Thyroid gland (tissue), 4 donors: Measurements from ENCODE around the gene CA4. TPM values are rescaled to one million over a fixed set of nuclear protein-coding genes. Genes with fewer than 3 reads are reported as not detected.

Source experiments
- DNase-seq, 2 donors: peaks; one replicate each; pipeline ENCODE4 v3.0.0-alpha.2; 2019
- H3K27ac ChIP-seq, 3 donors: fragments of 200-600 bp; sonication (generic); 1 replicate in 2 of 3; 2 replicates in 1 of 3; pipeline ENCODE4 v1.5.1; 2016 to 2019; ENCODE audit warnings: mild to moderate bottlenecking in 1 of 3, moderate library complexity in 1 of 3
- H3K27me3 ChIP-seq: fragments of 200-600 bp; sonication (generic); one replicate; pipeline ENCODE4 v1.5.1; 2019
- H3K36me3 ChIP-seq, 2 donors: fragments of 200-600 bp; sonication (generic); one replicate each; pipeline ENCODE4 v1.5.1; 2016 to 2019
- H3K4me1 ChIP-seq, 2 donors: fragments of 200-600 bp; sonication (generic); one replicate each; pipeline ENCODE4 v1.5.1; 2017 to 2019
- H3K4me3 ChIP-seq, 3 donors: fragments of 200-600 bp; sonication (generic); replicated peaks in 1 of 3; 1 replicate in 2 of 3; 2 replicates in 1 of 3; pipeline ENCODE4 v1.5.1; 2016; ENCODE audit warnings: mild to moderate bottlenecking in 1 of 3
- H3K9me3 ChIP-seq: fragments of 200-600 bp; sonication (generic); one replicate; pipeline ENCODE4 v1.5.1; 2017
- POLR2A ChIP-seq, 2 donors: fragments of 450-650 bp; IDR thresholded peaks; one replicate each; pipeline ENCODE4 v1.6.1; 2017; ENCODE audit warnings: antibody characterized with exemption in 2 of 2, mild to moderate bottlenecking in 2 of 2, moderate library complexity in 1 of 2
- WGBS, 2 donors: methylation state at CpG; one replicate each; pipeline ENCODE4 v1.1.5; 2017; 5-methylcytosine and 5-hydroxymethylcytosine counted together
- intact Hi-C: fragments of 100-400 bp; cut with DNase I; formaldehyde crosslinking; loops from one replicate; pipeline ENCODE4 v1.15.1; 2023
- total RNA-seq, 4 donors: library from RNA; depleted of rRNA; stranded (reverse); fragments of >200 nt; gene quantifications; one replicate each; pipeline ENCODE4 v1.2.3, GENCODE V29; 2016
- TF ChIP-seq, protein P1 (sequence below), 6 experiments: fragments of 200-600 bp in 3 of 6; fragments of 450-650 bp in 3 of 6; sonication (generic) in 3 of 6; IDR thresholded peaks; one replicate each; pipeline ENCODE4 v1.5.1; 2016 to 2019; ENCODE audit warnings: antibody characterized with exemption in 6 of 6, mild to moderate bottlenecking in 2 of 6, inconsistent platforms in 1 of 6, moderate library complexity in 1 of 6

The CA4 gene
- total RNA-seq, 4 donors from 2014 or later, result 22.7 to 56.5 (median 26.3) TPM

DNA sequence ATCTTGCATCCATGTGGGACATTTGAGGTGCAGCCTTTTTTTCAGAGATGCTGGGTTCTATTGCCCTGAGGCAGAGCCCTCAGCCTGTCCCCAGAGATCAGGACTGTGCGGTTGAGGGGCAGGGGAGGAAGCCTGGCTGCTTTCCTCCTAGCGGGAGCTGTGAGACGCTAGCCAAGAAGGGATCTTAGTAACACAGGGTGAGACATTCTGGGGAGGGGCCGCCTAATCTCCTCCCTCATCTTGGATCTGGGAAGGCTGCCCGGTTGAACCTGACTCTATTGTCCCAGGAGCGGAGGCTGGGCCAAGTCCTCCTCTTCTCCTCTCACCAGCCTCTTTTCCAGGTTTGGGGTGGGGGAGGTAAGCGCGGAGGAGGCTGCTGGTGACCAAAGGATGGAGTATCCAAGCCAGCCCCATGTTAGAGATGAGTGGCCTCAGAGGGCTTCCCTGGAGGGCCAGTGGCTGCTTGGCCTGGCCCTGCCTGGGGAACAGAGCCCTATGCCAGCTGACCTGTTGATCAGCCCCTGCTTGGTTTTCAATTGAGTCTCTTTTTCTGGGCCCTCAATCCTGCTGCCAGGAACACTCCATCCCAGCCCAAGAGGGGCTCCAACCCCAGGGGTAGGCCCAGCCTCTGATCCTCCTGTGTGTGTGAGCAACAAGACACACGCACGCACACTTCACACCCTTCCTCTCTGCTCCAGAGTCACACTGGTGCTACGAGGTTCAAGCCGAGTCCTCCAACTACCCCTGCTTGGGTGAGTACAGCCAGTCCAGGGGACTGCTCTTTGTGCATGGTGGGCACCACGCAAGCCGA is 5.0 kb downstream of the CA4 start:
- DNase-seq, result no peak
- WGBS, 2 donors, result 56% methylated on average over 9 to 14 of the region's 14 CpGs
- peak overlapping the region in 1 of 3 donors; percentile 33 for H3K27ac ChIP-seq
- peaks cover 13% of the 10 kb centered on the region for H3K27me3 ChIP-seq
- intact Hi-C loops, result no loop called here
- no peaks in the 10 kb centered on the region for H3K9me3 ChIP-seq
- H3K36me3 ChIP-seq, result no peaks in the 10 kb centered on the region
- peaks cover 0 to 7% of the 10 kb centered on the region in 2 donors for H3K4me1 ChIP-seq
- no peak for TF ChIP-seq POLR2A (IDR thresholded peaks at IDR 0.05)
- TF ChIP-seq, protein P1, sequence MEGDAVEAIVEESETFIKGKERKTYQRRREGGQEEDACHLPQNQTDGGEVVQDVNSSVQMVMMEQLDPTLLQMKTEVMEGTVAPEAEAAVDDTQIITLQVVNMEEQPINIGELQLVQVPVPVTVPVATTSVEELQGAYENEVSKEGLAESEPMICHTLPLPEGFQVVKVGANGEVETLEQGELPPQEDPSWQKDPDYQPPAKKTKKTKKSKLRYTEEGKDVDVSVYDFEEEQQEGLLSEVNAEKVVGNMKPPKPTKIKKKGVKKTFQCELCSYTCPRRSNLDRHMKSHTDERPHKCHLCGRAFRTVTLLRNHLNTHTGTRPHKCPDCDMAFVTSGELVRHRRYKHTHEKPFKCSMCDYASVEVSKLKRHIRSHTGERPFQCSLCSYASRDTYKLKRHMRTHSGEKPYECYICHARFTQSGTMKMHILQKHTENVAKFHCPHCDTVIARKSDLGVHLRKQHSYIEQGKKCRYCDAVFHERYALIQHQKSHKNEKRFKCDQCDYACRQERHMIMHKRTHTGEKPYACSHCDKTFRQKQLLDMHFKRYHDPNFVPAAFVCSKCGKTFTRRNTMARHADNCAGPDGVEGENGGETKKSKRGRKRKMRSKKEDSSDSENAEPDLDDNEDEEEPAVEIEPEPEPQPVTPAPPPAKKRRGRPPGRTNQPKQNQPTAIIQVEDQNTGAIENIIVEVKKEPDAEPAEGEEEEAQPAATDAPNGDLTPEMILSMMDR (IDR thresholded peaks at IDR 0.05), result no peak
- no peak overlapping the region for H3K4me3 ChIP-seq

DNA sequence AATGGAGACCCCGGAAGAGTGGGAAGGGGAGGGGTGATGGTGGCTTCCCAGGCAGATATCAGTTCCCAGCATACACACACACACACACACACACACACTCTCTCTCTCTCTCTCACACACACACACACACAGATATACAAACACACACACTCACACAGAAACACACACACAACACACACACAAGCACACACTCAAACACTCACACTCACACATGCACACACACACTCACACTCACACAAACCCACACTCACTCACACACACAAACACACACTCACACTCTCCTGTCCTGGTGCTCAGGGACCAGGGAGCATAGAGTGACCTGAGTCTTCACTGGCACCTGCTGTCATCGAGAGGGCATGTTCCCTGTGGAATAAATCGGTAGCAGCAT is 5.6 kb downstream of the CA4 start:
- H3K4me1 ChIP-seq, result peaks cover 0 to 2% of the 10 kb centered on the region in 2 donors
- DNase-seq, result no peak
- no peaks in the 10 kb centered on the region for H3K36me3 ChIP-seq
- TF ChIP-seq, protein P1 (IDR thresholded peaks at IDR 0.05), result no peak
- no peak for TF ChIP-seq POLR2A (IDR thresholded peaks at IDR 0.05)
- H3K27ac ChIP-seq, result no peak overlapping the region
- intact Hi-C loops, result no loop called here
- WGBS, 2 donors, result 44 to 62% methylated on average over 3 of the region's 3 CpGs
- peaks cover 8% of the 10 kb centered on the region for H3K27me3 ChIP-seq
- no peaks in the 10 kb centered on the region for H3K9me3 ChIP-seq
- no peak overlapping the region for H3K4me3 ChIP-seq

DNA sequence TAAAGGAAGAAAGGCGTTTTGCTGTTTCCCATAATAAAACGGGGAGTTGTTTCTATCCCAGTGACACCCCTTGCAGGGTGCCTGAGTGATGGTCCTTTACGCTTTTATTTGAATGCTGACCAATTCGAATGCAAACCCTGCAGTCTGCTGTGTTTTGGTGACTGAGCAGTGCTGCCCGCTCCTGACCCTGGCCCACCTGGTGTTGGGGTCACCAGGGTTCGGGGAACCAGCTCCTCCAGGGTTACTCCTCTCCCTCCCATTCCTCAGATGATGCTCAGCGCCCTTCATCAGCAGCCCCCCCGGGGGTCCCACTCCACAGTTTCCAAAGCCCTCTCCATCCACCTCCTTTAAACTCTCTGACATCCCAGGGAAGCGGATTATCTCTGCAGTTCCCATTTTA is 6.0 kb downstream of the CA4 start:
- Histone ChIP-seq H3K4me1 (peaks cover 0 to under 1% of the 10 kb centered on the region in 2 donors), H3K27ac (no peak overlapping the region), H3K36me3 (no peaks in the 10 kb centered on the region), H3K27me3 (peaks cover 7% of the 10 kb centered on the region), H3K9me3 (no peaks in the 10 kb centered on the region), H3K4me3 (no peak overlapping the region)
- no peak for TF ChIP-seq POLR2A (IDR thresholded peaks at IDR 0.05)
- TF ChIP-seq, protein P1 (IDR thresholded peaks at IDR 0.05), result no peak
- DNase-seq, result no peak
- intact Hi-C loops, result no loop called here
- 63 to 67% methylated on average over 8 to 9 of the region's 9 CpGs for WGBS, 2 donors

DNA sequence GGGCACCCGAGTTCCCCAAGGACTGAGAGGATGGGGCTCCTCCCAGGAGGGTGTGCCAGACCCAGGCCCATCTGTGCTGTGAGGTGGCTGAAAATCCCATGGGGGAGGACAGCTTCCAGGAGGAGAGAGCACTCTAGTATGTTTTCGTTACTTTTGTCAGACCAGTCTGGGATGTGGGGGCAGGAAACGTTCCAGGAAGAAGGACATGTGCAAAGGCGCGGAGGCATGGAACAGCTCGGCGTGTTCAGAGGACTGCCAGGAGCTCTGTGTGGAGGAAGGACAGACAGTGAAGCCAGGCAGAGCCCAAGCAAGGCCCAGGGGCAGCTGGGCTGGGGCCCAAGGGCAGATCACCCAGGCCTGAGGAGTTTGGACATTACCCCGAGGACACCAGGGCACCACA is 7.0 kb downstream of the CA4 start:
- no peak for DNase-seq
- Histone ChIP-seq H3K27me3 (no peaks in the 10 kb centered on the region), H3K36me3 (no peaks in the 10 kb centered on the region), H3K4me1 (peaks cover 0 to 7% of the 10 kb centered on the region in 2 donors), H3K9me3 (no peaks in the 10 kb centered on the region), H3K27ac (no peak overlapping the region), H3K4me3 (no peak overlapping the region)
- intact Hi-C loops, result no loop called here
- 73 to 85% methylated on average over 8 of the region's 8 CpGs for WGBS, 2 donors
- no peak for TF ChIP-seq POLR2A (IDR thresholded peaks at IDR 0.05)
- TF ChIP-seq, protein P1 (IDR thresholded peaks at IDR 0.05), result no peak

DNA sequence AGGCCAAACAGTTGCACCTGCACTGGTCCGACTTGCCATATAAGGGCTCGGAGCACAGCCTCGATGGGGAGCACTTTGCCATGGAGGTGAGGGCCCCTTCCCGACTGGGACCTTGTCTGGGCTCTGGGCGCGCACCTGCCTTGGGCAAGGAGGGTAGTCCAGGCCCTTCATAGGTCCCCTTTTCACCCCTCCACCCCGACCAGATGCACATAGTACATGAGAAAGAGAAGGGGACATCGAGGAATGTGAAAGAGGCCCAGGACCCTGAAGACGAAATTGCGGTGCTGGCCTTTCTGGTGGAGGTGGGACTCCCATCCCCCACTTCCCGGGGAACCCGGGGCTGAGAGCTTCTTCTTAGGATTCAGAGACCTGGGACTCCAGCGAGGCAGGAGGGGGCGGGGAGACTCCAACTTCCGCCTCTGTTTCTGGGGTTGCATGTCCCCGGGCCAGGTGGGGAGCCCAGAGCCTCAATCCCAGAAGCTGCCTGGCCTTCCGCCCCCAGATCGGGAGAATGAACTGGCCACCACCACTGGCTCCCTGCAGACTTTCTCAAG is 7.8 kb downstream of the CA4 start:
- Histone ChIP-seq H3K4me1 (peaks cover 0 to 11% of the 10 kb centered on the region in 2 donors), H3K27ac (no peak overlapping the region), H3K9me3 (no peaks in the 10 kb centered on the region), H3K36me3 (no peaks in the 10 kb centered on the region), H3K4me3 (no peak overlapping the region), H3K27me3 (no peaks in the 10 kb centered on the region)
- TF ChIP-seq, protein P1 (IDR thresholded peaks at IDR 0.05), result no peak
- no peak for TF ChIP-seq POLR2A (IDR thresholded peaks at IDR 0.05)
- WGBS, 2 donors, result 54 to 77% methylated on average over 13 of the region's 18 CpGs
- DNase-seq, result no peak
- intact Hi-C loops, result no loop called here
